Coronary artery (tissue), 2 donors: ENCODE results near the gene BBS5.
"Not testable (repeated sequence)": the region's sequence is repeated elsewhere in the genome, so short reads cannot be mapped to it uniquely, and the experiment has no call there.

Experiments
- DNase-seq: peaks from one replicate; pipeline ENCODE4 v3.0.0-alpha.2; 2017; ENCODE audit warnings: low spot score
- H3K27ac ChIP-seq, 2 donors: fragments of 200-600 bp; sonication (generic); one replicate each; pipeline ENCODE4 v1.5.1; 2016 to 2019
- H3K4me3 ChIP-seq: fragments of 200-600 bp; sonication (generic); 2 replicates; pipeline ENCODE4 v1.5.1; 2016; ENCODE audit warnings: mild to moderate bottlenecking, moderate library complexity
- CTCF ChIP-seq: fragments of 200-600 bp; sonication (generic); IDR thresholded peaks from one replicate; pipeline ENCODE4 v1.5.1; 2019; ENCODE audit warnings: antibody characterized with exemption

Gene BBS5

GRCh38 chr2:169509298-169509885, 30.1 kb downstream of the BBS5 start, which contains the start of gene KLHL41:
KLHL41 (plus strand) TSS chr2:169509702; CDS start chr2:169509779, 77 bp downstream.
- DNase-seq = no peak
- no peak for TF ChIP-seq CTCF
- no peak within 1 kb of the TSS for H3K4me3 ChIP-seq
- peak within 1 kb of the TSS; percentile 5 to 14 for H3K27ac ChIP-seq

- no peak for DNase-seq
- TF ChIP-seq CTCF = no peak
- no peak overlapping the region for H3K4me3 ChIP-seq
- peak overlapping the region in 1 of 2 donors; percentile 9 for H3K27ac ChIP-seq
These were observed 30.7 kb downstream of the BBS5 start for GRCh38 chr2:169509955-169510354.

GRCh38 chr2:169510496-169510895, 31.2 kb downstream of the BBS5 start:
- no peak overlapping the region for H3K4me3 ChIP-seq
- no peak for TF ChIP-seq CTCF
- no peak overlapping the region for H3K27ac ChIP-seq
- no peak for DNase-seq

- H3K4me3 ChIP-seq = no peak overlapping the region
- DNase-seq = no peak
- H3K27ac ChIP-seq = no peak overlapping the region
- TF ChIP-seq CTCF = no peak
These were observed 32.5 kb downstream of the BBS5 start for GRCh38 chr2:169511818-169512217.

- no peak for DNase-seq
- Histone ChIP-seq H3K4me3 (no peak overlapping the region), H3K27ac (no peak overlapping the region)
- TF ChIP-seq CTCF = no peak
These were observed 33.2 kb downstream of the BBS5 start for GRCh38 chr2:169512525-169512924.

GRCh38 chr2:169513094-169513493, 33.8 kb downstream of the BBS5 start:
- Histone ChIP-seq H3K27ac (no peak overlapping the region), H3K4me3 (no peak overlapping the region)
- no peak for DNase-seq
- TF ChIP-seq CTCF = no peak

- no peak for TF ChIP-seq CTCF
- DNase-seq = no peak
- no peak overlapping the region for H3K27ac ChIP-seq
- no peak overlapping the region for H3K4me3 ChIP-seq
These were observed 34.6 kb downstream of the BBS5 start for GRCh38 chr2:169513926-169514325.

GRCh38 chr2:169514758-169515157, 35.5 kb downstream of the BBS5 start:
- not testable (repeated sequence) for H3K4me3 ChIP-seq, DNase-seq, H3K27ac ChIP-seq

GRCh38 chr2:169516488-169516995, 37.2 kb downstream of the BBS5 start:
- H3K27ac ChIP-seq, DNase-seq, H3K4me3 ChIP-seq: not testable (repeated sequence)
